H1 (cell line): ENCODE measurements around the gene MIA2. TPM values are rescaled to one million over a fixed set of nuclear protein-coding genes. Genes with fewer than 3 reads are reported as not detected.
A peak's percentile ranks its signal among the peaks of the same experiment; 100 is the strongest.

Experiments used
- CTCF ChIA-PET: fragments of 300-600 bp; sonication (Branson Sonifier 250); formaldehyde crosslinking; loops from one replicate; lab custom pipeline; 2021; ENCODE audit not compliant: partially characterized antibody; lab: Charles Lee
- POLR2A ChIA-PET: fragments of 300-600 bp; sonication (Branson Sonifier 250); formaldehyde crosslinking; loops from one replicate; lab custom pipeline; 2021; ENCODE audit warnings: inconsistent platforms; ENCODE audit not compliant: partially characterized antibody; lab: Charles Lee
- DNase-seq, 2 experiments: peaks; one replicate each; pipeline versions ENCODE4 v3.0.0 to v3.0.0-alpha.2; 2010 to 2022; ENCODE audit warnings: low spot score in 2 of 2, low read depth in 1 of 2, mixed read lengths in 1 of 2
- FAIRE-seq: peaks from 2 replicates; lab custom pipeline; 2011; peaks lifted over from hg19 to GRCh38; lab: Jason Lieb, UNC
- H2AFZ ChIP-seq: 2 replicates; pipeline ENCODE4 v1.8.1; 2012; ENCODE audit warnings: low read length, inconsistent platforms
- H2AK5ac ChIP-seq: 2 replicates; pipeline ENCODE4 v1.6.1; 2013; ENCODE audit warnings: low read depth, low read length
- H2BK120ac ChIP-seq: replicated peaks from 2 replicates; pipeline ENCODE3; 2013; ENCODE audit warnings: low read depth, low read length, inconsistent platforms
- H2BK12ac ChIP-seq: 2 replicates; pipeline ENCODE4 v1.6.1; 2013; ENCODE audit warnings: low read depth, low read length
- H2BK15ac ChIP-seq: 2 replicates; pipeline ENCODE4 v1.6.1; 2013; ENCODE audit warnings: low read length
- H2BK20ac ChIP-seq: 2 replicates; pipeline ENCODE4 v1.6.1; 2013; ENCODE audit warnings: low read length
- H2BK5ac ChIP-seq: 2 replicates; pipeline ENCODE4 v1.6.1; 2013; ENCODE audit warnings: low read depth, low read length
- H3K14ac ChIP-seq: 2 replicates; pipeline ENCODE4 v1.6.1; 2013; ENCODE audit warnings: inconsistent platforms; ENCODE audit not compliant: insufficient read length
- H3K18ac ChIP-seq: 2 replicates; pipeline ENCODE4 v1.6.1; 2013; ENCODE audit warnings: low read length; ENCODE audit errors: extremely low read depth
- H3K23ac ChIP-seq: 2 replicates; pipeline ENCODE4 v1.6.1; 2013; ENCODE audit warnings: inconsistent platforms; ENCODE audit not compliant: insufficient read length
- H3K23me2 ChIP-seq: 2 replicates; pipeline ENCODE4 v1.6.1; 2013; ENCODE audit warnings: low read depth, low read length
- H3K27ac ChIP-seq: 2 replicates; pipeline ENCODE4 v1.6.1; 2011; ENCODE audit warnings: low read depth, low read length, inconsistent platforms
- H3K27me3 ChIP-seq, 4 experiments: replicated peaks in 1 of 4; 1 replicate in 1 of 4; 2 replicates in 3 of 4; pipeline versions ENCODE4 v1.6.1 to v1.8.1; 2011 to 2013; ENCODE audit warnings: low read length in 3 of 4, mild to moderate bottlenecking in 3 of 4, inconsistent platforms in 2 of 4, mixed read lengths in 2 of 4, moderate library complexity in 1 of 4; ENCODE audit not compliant: control insufficient read depth in 3 of 4, insufficient read depth in 3 of 4; ENCODE audit errors: extremely low read depth in 1 of 4
- H3K36me3 ChIP-seq, 4 experiments: 2 replicates each; pipeline versions ENCODE4 v1.6.1 to v1.8.1; 2011 to 2013; ENCODE audit warnings: mild to moderate bottlenecking in 4 of 4, low read length in 3 of 4, moderate library complexity in 2 of 4, control low read depth in 1 of 4, inconsistent platforms in 1 of 4; ENCODE audit not compliant: insufficient read depth in 4 of 4, control insufficient read depth in 2 of 4
- H3K4ac ChIP-seq: replicated peaks from 2 replicates; pipeline ENCODE3; 2013; ENCODE audit warnings: low read length, low read depth, mixed read lengths, inconsistent platforms; ENCODE audit not compliant: insufficient read length
- H3K4me1 ChIP-seq, 4 experiments: replicated peaks in 1 of 4; 1 replicate in 1 of 4; 2 replicates in 3 of 4; pipeline versions ENCODE4 v1.6.1 to v1.8.1; 2011 to 2013; ENCODE audit warnings: low read length in 3 of 4, inconsistent platforms in 2 of 4, mixed read lengths in 1 of 4; ENCODE audit not compliant: insufficient read depth in 4 of 4, control insufficient read depth in 3 of 4
- H3K4me2 ChIP-seq, 2 experiments: 2 replicates each; pipeline versions ENCODE4 v1.6.1 to v1.8.1; 2011 to 2013; ENCODE audit warnings: low read depth in 2 of 2, low read length in 2 of 2, control low read depth in 1 of 2, inconsistent platforms in 1 of 2, mild to moderate bottlenecking in 1 of 2; ENCODE audit not compliant: insufficient read depth in 1 of 2
- H3K4me3 ChIP-seq, 4 experiments: fragments of 200-600, 300-600 bp in 1 of 4; sonication (generic), shearing (Covaris generic), sonication (Bioruptor Twin) in 1 of 4; 2 replicates each; pipeline versions ENCODE4 v1.5.1 to v1.8.1; 2011 to 2016; ENCODE audit warnings: low read length in 4 of 4, low read depth in 3 of 4, control low read depth in 2 of 4, inconsistent platforms in 2 of 4, mild to moderate bottlenecking in 2 of 4, mixed read lengths in 1 of 4, moderate library complexity in 1 of 4; ENCODE audit not compliant: insufficient read depth in 2 of 4; ENCODE audit errors: extremely low read depth in 1 of 4
- H3K56ac ChIP-seq: replicated peaks from 2 replicates; pipeline ENCODE3; 2013; ENCODE audit warnings: low read depth, mild to moderate bottlenecking, mixed read lengths, low read length, inconsistent platforms; ENCODE audit not compliant: insufficient read length
- H3K79me1 ChIP-seq: 2 replicates; pipeline ENCODE4 v1.6.1; 2013; ENCODE audit warnings: low read depth, low read length, control low read depth
- H3K79me2 ChIP-seq, 2 experiments: 2 replicates each; pipeline versions ENCODE4 v1.6.1 to v1.8.1; 2012 to 2013; ENCODE audit warnings: low read length in 2 of 2, mild to moderate bottlenecking in 2 of 2, inconsistent platforms in 1 of 2; ENCODE audit not compliant: insufficient read depth in 2 of 2, control insufficient read depth in 1 of 2
- H3K9ac ChIP-seq, 4 experiments: replicated peaks in 1 of 4; 1 replicate in 1 of 4; 2 replicates in 3 of 4; pipeline versions ENCODE4 v1.6.1 to v1.8.1; 2011 to 2013; ENCODE audit warnings: low read depth in 3 of 4, low read length in 3 of 4, control low read depth in 2 of 4, mild to moderate bottlenecking in 2 of 4, moderate library complexity in 2 of 4, inconsistent platforms in 1 of 4; ENCODE audit errors: extremely low read depth in 1 of 4
- H3K9me3 ChIP-seq, 2 experiments: 2 replicates each; pipeline versions ENCODE4 v1.6.1 to v1.8.1; 2012 to 2013; ENCODE audit warnings: mild to moderate bottlenecking in 2 of 2, moderate library complexity in 2 of 2, control low read depth in 1 of 2, inconsistent platforms in 1 of 2, low read depth in 1 of 2, low read length in 1 of 2, mixed read lengths in 1 of 2; ENCODE audit not compliant: insufficient read depth in 2 of 2
- H4K20me1 ChIP-seq, 2 experiments: replicated peaks in 1 of 2; 2 replicates each; pipeline versions ENCODE3 to v1.8.1; 2011 to 2013; ENCODE audit warnings: inconsistent platforms in 2 of 2, low read length in 2 of 2, mild to moderate bottlenecking in 1 of 2; ENCODE audit not compliant: insufficient read depth in 2 of 2, control insufficient read depth in 1 of 2
- H4K5ac ChIP-seq: 2 replicates; pipeline ENCODE4 v1.6.1; 2013; ENCODE audit warnings: low read length, low read depth, mixed read lengths, inconsistent platforms; ENCODE audit not compliant: insufficient read length
- H4K8ac ChIP-seq: 2 replicates; pipeline ENCODE4 v1.8.0; 2013; ENCODE audit warnings: mild to moderate bottlenecking, moderate library complexity, low read length, inconsistent platforms; ENCODE audit not compliant: insufficient read depth; ENCODE audit errors: extremely low read depth
- H4K91ac ChIP-seq: replicated peaks from 2 replicates; pipeline ENCODE3; 2013; ENCODE audit warnings: low read length, mixed read lengths, inconsistent platforms; ENCODE audit not compliant: insufficient read length
- CBX5 ChIP-seq: fragments of 300-800, 300-1000 bp; sonication (generic); IDR thresholded peaks from 2 replicates; pipeline ENCODE4 v1.7.1; 2016; ENCODE audit warnings: antibody characterized with exemption, low read length, low read depth
- CEBPB ChIP-seq: IDR thresholded peaks from 2 replicates; pipeline ENCODE4 v1.6.1; 2012; ENCODE audit warnings: low read depth, low read length
- EGR1 ChIP-seq: IDR thresholded peaks from 2 replicates; pipeline ENCODE4 v1.6.1; 2011; ENCODE audit warnings: low read depth, low read length, borderline replicate concordance
- POLR2A ChIP-seq, 2 experiments: IDR thresholded peaks; 1 replicate in 1 of 2; 2 replicates in 1 of 2; pipeline ENCODE4 v1.6.1; 2011; ENCODE audit warnings: low read depth in 2 of 2, low read length in 2 of 2, mild to moderate bottlenecking in 2 of 2; ENCODE audit errors: control extremely low read depth in 1 of 2
- SAP30 ChIP-seq: fragments of 300-600 bp; sonication (generic); IDR thresholded peaks from 2 replicates; pipeline ENCODE4 v1.7.1; 2012; ENCODE audit warnings: low read length, moderate library complexity, mild to moderate bottlenecking, inconsistent platforms; ENCODE audit not compliant: insufficient read depth, insufficient replicate concordance
- SP1 ChIP-seq: IDR thresholded peaks from 2 replicates; pipeline ENCODE4 v1.6.1; 2011; ENCODE audit warnings: low read depth, low read length
- TBP ChIP-seq: IDR thresholded peaks from 2 replicates; pipeline ENCODE4 v1.6.1; 2011; ENCODE audit warnings: low read depth, low read length, improper control_type of control experiment
- YY1 ChIP-seq: IDR thresholded peaks from 2 replicates; pipeline ENCODE4 v1.6.1; 2011; ENCODE audit warnings: low read depth, mild to moderate bottlenecking, low read length
- WGBS, 2 experiments: shearing (Covaris generic) in 1 of 2; methylation state at CpG; one replicate each; pipeline versions ENCODE4 v1.1.6 to v1.1.7; 2013 to 2015; ENCODE audit warnings: low lambda C conversion rate in 2 of 2, mixed read lengths in 2 of 2, inconsistent platforms in 1 of 2, low coverage in 1 of 2, missing lambda C conversion rate in 1 of 2; ENCODE audit not compliant: insufficient replicate concordance in 2 of 2, insufficient coverage in 1 of 2, insufficient read length in 1 of 2; ENCODE audit errors: extremely low coverage in 1 of 2, missing lambda C conversion rate in 1 of 2; 5-methylcytosine and 5-hydroxymethylcytosine counted together
- polyA plus RNA-seq, 7 experiments: library from polyadenylated mRNA; depleted of rRNA in 3 of 7; stranded (reverse) in 5 of 7; unstranded in 2 of 7; fragments of >200 nt in 5 of 7; fragments of 200-250 nt in 2 of 7; gene quantifications; 1 replicate in 5 of 7; 2 replicates in 1 of 7; 4 replicates in 1 of 7; pipeline versions ENCODE4 v1.2.1 to v1.2.3, GENCODE V29; 2011 to 2013; ENCODE audit warnings: missing spikeins in 2 of 7, mixed read lengths in 2 of 7
- total RNA-seq: library from RNA; stranded (reverse); fragmentation: NEBNext Ultra II Directional; extraction: Animal tissue kit (Norgen Biotek cat#: 25700); gene quantifications from 2 replicates; pipeline ENCODE4 v1.2.1, GENCODE V29; 2021

The MIA2 gene
- total and polyA plus RNA-seq, 2 of the 8 experiments (the other 6 are each of a cell fraction or from before 2014, with no cell fraction given) = 10.1 to 15.0 TPM

DNA sequence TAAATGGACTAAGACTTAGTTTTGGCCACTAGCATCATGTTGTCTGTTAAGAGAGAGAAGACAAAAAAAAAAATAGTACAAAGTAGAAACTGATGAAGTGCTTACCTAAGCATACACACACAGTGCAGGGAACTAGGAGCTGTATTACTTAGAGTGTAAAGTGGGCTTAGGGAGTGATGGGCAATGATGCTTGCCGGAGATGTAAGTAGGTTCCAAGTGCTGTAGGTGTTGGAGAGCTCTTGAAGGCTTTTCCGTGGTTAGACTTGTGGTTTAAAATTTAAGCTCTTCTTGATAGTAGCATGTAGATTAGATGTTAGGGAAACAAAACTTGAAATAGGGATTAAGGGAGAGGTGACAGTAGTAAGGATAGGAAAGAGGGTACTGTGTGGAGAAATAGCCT lies 34.7 kb downstream of the MIA2 start:
- no peak for DNase-seq
- H3K9me3 ChIP-seq = no peaks in the 10 kb centered on the region
- H4K91ac ChIP-seq = no peak overlapping the region
- H3K27me3 ChIP-seq = no peaks in the 10 kb centered on the region
- H2BK20ac ChIP-seq = no peak overlapping the region
- peaks cover 0 to 7% (median under 1%) of the 10 kb centered on the region in 4 experiments; a peak in 3 of 7 replicates for H3K4me1 ChIP-seq
- H3K23me2 ChIP-seq = peaks cover 4% of the 10 kb centered on the region
- H3K56ac ChIP-seq = no peak overlapping the region
- H2BK120ac ChIP-seq = no peak overlapping the region
- no peaks in the 10 kb centered on the region for H4K20me1 ChIP-seq
- H2AK5ac ChIP-seq = no peak overlapping the region
- ChIA-PET POLR2A (interaction anchor here (0.6 to 1.2 kb wide), 5 partner anchors 9 to 164 kb away, joined by 3 to 4 read pairs (median 3); partner anchors contain the start of gene FBXO33), CTCF (interaction anchor here (0.7 to 1.5 kb wide), 2 partner anchors 37 to 135 kb away, joined by 3 to 6 read pairs; no protein-coding TSS in a partner anchor)
- no peak overlapping the region for H3K14ac ChIP-seq
- H2AFZ ChIP-seq = no peak overlapping the region
- no peak overlapping the region for H4K5ac ChIP-seq
- H2BK15ac ChIP-seq = no peak overlapping the region
- H3K79me2 ChIP-seq = peaks cover 3 to 55% of the 10 kb centered on the region in 2 experiments; a peak in 2 of 4 replicates
- no peak overlapping the region for H4K8ac ChIP-seq
- H3K4me3 ChIP-seq = peak overlapping the region in 3 of 4 experiments; percentile 75 to 93 (median 81); a peak in 4 of 8 replicates
- no peak overlapping the region for H3K23ac ChIP-seq
- no peak overlapping the region; the same call in 1 of the 2 replicates for H3K18ac ChIP-seq
- H2BK5ac ChIP-seq = no peak overlapping the region
- no peak for FAIRE-seq
- WGBS, 2 experiments = 61% methylated on average over 2 of the region's 2 CpGs; no CpG with 5 or more reads in 1 of the 2 experiments
- H3K79me1 ChIP-seq = no peaks in the 10 kb centered on the region
- no peaks in the 10 kb centered on the region for H3K36me3 ChIP-seq
- H2BK12ac ChIP-seq = no peak overlapping the region
- no peak overlapping the region for H3K4ac ChIP-seq
- peak overlapping the region; percentile 87 to 98 for H3K4me2 ChIP-seq
- H3K27ac ChIP-seq = no peak overlapping the region
- H3K9ac ChIP-seq = no peak overlapping the region
- TF ChIP-seq CBX5 (no peak), EGR1 (no peak), CEBPB (no peak), SP1 (no peak), POLR2A (IDR thresholded peaks at IDR 0.05; ENCODE audit: control extremely low read depth in 1 of 2, low read depth in 2 of 2, low read length in 2 of 2) (no peak), YY1 (no peak), SAP30 (no peak), TBP (no peak)
